Cardiac fibroblast (primary cell): Measurements from ENCODE around the gene UVSSA.

Source experiments
- DNase-seq, 2 donors: peaks; one replicate each; pipeline versions ENCODE4 v3.0.0 to v3.0.0-alpha.2; 2010; ENCODE audit warnings: low read depth in 2 of 2
- H3K4me3 ChIP-seq, 2 donors: replicated peaks in 1 of 2; 1 replicate in 1 of 2; 2 replicates in 1 of 2; pipeline ENCODE4 v1.5.1; 2011; ENCODE audit warnings: low read depth in 2 of 2, low read length in 2 of 2, mild to moderate bottlenecking in 2 of 2, moderate library complexity in 1 of 2
- TF ChIP-seq, protein P1 (sequence below): IDR thresholded peaks from one replicate; pipeline ENCODE4 v1.5.1; 2011; ENCODE audit warnings: low read depth, mild to moderate bottlenecking, low read length, inconsistent platforms

Gene UVSSA

DNA sequence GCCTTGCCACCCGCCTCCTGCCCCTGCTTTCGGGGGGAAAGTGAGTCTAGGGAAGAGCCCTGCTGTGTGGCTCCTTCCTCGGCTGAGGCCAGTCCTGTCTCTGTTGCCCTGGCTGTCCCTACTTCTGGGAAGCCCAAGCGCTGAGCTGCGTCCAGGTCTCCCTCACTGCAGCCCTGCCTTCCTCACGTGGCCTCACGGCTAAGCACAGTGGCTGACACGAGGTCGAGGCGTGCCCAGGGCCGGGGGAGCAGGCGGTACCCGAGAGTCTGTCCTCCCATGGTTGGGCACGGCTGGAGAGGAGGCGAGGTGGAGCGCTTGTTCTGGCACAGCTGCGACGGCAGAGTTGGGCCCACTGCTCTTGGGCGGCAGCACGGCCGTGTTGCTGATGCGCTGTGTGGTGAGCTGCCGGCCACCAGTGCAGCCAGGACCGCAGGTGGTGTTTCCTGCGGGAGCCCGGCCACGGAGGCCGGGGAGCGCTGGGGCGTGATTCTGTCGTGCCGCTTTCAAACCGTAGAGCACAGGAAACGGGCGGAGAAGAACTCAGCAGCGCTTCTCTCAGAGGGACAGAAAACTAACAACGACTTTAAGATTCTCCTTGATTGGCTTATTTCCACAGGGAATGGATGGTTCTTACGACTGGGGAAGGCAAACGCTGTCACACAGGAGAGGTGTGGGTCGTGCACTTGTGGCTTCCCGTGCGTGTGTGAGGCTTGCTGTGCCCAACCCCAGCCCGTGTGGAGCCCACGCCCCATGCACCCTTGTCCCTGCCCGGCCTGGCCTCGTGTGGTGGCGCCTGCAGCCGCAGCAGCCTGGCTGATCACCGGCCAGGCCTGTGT, 36.0 kb upstream of the UVSSA start:
- TF ChIP-seq, protein P1, sequence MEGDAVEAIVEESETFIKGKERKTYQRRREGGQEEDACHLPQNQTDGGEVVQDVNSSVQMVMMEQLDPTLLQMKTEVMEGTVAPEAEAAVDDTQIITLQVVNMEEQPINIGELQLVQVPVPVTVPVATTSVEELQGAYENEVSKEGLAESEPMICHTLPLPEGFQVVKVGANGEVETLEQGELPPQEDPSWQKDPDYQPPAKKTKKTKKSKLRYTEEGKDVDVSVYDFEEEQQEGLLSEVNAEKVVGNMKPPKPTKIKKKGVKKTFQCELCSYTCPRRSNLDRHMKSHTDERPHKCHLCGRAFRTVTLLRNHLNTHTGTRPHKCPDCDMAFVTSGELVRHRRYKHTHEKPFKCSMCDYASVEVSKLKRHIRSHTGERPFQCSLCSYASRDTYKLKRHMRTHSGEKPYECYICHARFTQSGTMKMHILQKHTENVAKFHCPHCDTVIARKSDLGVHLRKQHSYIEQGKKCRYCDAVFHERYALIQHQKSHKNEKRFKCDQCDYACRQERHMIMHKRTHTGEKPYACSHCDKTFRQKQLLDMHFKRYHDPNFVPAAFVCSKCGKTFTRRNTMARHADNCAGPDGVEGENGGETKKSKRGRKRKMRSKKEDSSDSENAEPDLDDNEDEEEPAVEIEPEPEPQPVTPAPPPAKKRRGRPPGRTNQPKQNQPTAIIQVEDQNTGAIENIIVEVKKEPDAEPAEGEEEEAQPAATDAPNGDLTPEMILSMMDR = no peak
- no peak for DNase-seq
- H3K4me3 ChIP-seq = no peak overlapping the region

DNA sequence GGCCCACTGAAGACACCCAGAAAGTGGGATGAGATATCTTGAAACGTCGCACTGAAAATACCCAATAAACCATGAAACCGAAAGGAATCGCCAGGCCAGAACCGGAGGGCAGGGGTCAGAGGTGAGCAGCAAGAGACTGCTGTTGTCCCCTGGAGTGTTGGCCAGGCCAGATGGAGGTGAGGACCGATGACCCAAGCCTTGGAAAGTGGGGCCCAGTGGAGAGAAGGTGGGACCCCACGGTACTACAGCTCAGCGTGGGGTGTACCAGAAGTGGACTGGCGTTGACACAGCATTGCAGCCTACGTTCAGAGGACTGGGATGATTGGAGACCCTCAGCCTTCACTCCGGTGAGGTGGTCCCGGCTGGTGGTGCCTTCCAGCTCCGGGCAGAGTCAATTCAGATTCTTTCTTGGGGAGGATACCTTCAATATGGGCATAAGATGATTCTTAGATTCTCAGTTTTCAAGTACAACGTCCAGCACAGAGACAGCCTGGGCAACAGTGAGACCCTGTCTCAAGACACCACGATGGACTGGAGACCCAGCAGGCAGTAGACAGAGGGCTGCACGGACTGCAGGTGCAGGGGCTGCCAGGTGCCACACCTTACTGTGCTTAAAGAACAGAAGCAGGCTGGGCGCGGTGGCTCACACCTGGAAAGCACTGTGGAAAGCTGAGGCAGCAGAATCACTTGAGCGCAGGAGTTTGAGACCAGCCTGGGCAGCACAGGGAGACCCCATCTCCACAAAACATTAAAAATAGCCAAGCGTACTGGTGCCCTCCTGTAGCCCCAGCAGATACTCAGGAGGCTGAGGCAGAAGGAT, 34.0 kb upstream of the UVSSA start:
- DNase-seq = no peak
- H3K4me3 ChIP-seq = no peak overlapping the region
- TF ChIP-seq, protein P1 = no peak

DNA sequence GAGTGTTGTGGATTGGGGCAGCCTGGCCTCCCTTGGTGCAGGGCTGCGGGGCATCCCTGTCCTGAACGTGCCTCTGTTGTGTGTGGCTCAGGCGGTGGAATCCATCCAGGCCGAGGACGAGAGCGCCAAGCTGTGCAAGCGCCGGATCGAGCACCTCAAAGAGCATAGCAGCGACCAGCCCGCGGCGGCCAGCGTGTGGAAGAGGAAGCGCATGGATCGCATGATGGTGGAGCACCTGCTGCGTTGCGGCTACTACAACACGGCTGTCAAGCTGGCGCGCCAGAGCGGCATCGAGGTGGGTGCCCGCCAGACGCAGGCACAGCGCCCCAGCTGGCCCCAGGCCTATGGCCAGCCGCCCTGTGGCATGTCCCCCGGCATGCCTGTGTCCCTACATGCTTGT, 31.7 kb upstream of the UVSSA start:
- no peak for DNase-seq
- H3K4me3 ChIP-seq = no peak overlapping the region
- TF ChIP-seq, protein P1 = no peak

DNA sequence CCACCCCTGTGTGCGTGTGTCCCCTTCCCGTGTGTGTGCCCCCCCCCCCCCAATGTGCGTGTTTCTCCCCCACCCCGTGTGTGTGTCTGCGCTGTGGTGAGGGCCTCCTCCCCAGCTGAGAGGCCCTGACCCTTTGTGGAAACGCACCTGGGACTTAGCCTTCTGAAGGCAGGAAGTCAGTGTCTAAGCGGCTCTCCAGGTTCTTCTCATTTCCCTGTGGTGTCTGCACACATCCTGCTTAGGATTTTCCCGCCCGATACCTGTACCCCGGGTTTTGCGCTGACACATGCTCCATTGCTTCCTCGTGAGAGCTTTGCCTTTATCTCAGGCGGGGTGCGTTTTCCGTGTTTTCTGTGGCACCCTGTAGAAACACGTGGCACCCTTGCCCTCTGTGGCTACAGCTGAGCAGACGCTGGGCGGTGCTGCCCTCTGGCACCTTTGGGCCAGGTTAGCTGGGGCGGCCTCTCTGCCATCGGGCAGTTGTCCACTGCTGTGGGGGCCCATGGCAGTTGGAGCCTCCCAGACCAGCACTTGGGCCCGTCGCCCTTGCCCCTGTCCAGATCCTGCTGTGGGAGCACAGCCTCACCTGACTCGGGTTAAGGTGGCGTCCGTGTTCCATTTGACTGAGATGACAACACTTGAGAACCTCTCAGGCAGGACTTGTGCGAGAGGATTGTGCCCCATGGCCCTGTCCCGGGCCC, 31.0 kb upstream of the UVSSA start:
- DNase-seq = no peak
- TF ChIP-seq, protein P1 = no peak

DNA sequence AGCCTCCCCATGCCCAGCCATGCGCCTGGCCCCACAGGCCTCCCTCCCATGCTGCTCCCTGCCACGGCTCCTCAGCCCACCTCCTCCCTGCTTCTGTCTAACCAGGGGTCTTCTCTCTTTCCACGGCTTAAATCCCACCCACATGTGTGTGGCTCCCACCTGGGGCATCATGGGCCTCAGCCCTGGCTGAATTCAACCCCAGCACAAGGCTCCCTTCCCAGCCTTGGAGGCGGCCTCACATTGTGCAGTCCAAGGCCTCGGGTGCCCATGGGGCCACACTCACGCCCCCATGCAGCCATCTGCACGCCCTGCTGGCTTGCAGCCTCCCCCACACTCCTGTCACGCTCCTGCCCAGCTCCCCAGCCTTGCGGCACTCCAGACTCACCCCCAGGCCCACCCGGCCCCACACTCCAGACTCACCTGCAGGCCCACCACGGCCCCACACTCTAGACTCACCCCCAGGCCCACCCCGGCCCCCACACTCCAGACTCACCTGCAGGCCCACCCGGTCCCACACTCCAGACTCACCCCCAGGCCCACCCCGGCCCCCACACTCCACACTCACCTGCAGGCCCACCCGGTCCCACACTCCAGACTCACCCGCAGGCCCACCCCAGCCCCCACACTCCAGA, 30.4 kb upstream of the UVSSA start:
- DNase-seq = no peak
- no peak overlapping the region for H3K4me3 ChIP-seq
- TF ChIP-seq, protein P1 = no peak

More for the DNA sequence above, 31.0 kb upstream of the UVSSA start:
- H3K4me3 ChIP-seq = no peak overlapping the region
